Neural cell (in vitro differentiated cells): ENCODE results near the gene ATP2A1.

Experiments
- CTCF ChIP-seq: fragments of 450-650 bp; IDR thresholded peaks from 2 replicates; pipeline ENCODE4 v1.5.1; 2014; ENCODE audit warnings: antibody characterized with exemption, mild to moderate bottlenecking, moderate library complexity; ENCODE audit not compliant: poor library complexity, severe bottlenecking
- EZH2 ChIP-seq: fragments of 200-600, 300-800 bp; shearing (Covaris generic), sonication (generic); IDR thresholded peaks from 2 replicates; pipeline ENCODE4 v1.6.1; 2014; ENCODE audit warnings: antibody characterized with exemption, low read length, borderline replicate concordance, mild to moderate bottlenecking; ENCODE audit not compliant: insufficient read depth, poor library complexity, severe bottlenecking
- MXI1 ChIP-seq: fragments of 450-650 bp; conservative IDR thresholded peaks from 2 replicates; pipeline ENCODE4 v1.6.1; 2014; ENCODE audit warnings: antibody characterized with exemption, mild to moderate bottlenecking; ENCODE audit not compliant: poor library complexity, severe bottlenecking
- RAD21 ChIP-seq: fragments of 450-650 bp; conservative IDR thresholded peaks from 2 replicates; pipeline ENCODE4 v1.6.1; 2014; ENCODE audit warnings: antibody characterized with exemption, mild to moderate bottlenecking, moderate library complexity
- REST ChIP-seq: IDR thresholded peaks from 2 replicates; pipeline ENCODE4 v1.6.1; 2012; ENCODE audit warnings: borderline replicate concordance

GRCh38 chr16:28880955-28881354 lies 2.7 kb downstream of the ATP2A1 start:
- TF ChIP-seq CTCF (no peak), MXI1 (no peak), RAD21 (no peak), REST (no peak), EZH2 (no peak)
